ENCODE results near the gene SLC2A6. TPM values are rescaled to one million over a fixed set of nuclear protein-coding genes. Genes with fewer than 3 reads are reported as not detected.

The SLC2A6 gene
- total RNA-seq, 3 donors from 2014 or later, result 1.8 to 2.0 (median 1.8) TPM

DNA sequence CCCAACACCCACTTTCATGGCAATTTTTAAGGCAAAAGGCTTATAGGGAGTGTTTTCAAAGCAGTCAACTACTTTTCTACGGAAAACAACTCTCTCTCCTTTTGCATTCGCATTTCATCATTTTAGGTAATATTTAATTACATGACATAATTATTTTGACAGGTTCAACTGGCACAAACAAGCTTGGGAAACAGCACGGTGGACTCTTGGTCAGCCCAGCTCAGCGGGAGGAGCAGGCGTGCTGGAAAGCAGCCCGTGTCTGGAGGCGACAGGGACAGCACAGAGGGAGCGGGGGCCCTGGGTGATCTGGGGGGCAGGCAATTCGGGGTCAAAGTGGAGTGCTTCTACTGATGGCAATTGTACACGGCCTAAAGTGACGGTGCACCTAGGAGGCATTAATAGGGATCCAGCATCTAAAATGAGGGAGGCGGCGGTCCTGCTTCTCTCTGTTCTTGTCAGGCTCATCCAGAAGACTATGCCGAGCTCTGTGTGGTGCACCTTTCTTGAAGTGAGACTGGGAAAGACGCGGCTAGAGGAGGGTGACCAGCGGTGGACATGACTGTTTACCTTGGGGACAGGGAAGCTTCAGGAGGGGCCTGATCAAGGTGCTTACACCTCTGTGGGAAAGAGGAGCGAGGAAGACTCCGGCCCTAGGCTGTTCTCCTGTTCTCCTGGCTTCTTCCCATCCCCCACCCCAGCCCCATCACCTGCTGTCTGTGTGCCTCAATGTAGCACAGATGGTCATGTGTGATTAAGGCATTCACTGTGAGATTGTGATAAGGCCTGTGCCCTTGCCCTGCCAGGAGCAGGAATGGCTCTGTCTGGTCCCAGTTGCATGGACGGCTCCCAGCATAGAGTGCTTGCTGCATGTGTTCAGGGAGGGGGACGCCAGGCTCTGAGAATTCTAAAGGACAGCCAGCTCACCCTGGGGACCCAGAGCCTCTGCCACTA is 42.5 kb upstream of the SLC2A6 start:
- H3K36me3 ChIP-seq, result no peaks in the 10 kb centered on the region
- no peak for DNase-seq (ENCODE audit: low spot score in 2 of 2)
- no peak overlapping the region for H3K4me3 ChIP-seq
- TF ChIP-seq POLR2AphosphoS5 (IDR thresholded peaks at IDR 0.05) (no peak), POLR2A (IDR thresholded peaks at IDR 0.05) (no peak)
- TF ChIP-seq, protein P1, sequence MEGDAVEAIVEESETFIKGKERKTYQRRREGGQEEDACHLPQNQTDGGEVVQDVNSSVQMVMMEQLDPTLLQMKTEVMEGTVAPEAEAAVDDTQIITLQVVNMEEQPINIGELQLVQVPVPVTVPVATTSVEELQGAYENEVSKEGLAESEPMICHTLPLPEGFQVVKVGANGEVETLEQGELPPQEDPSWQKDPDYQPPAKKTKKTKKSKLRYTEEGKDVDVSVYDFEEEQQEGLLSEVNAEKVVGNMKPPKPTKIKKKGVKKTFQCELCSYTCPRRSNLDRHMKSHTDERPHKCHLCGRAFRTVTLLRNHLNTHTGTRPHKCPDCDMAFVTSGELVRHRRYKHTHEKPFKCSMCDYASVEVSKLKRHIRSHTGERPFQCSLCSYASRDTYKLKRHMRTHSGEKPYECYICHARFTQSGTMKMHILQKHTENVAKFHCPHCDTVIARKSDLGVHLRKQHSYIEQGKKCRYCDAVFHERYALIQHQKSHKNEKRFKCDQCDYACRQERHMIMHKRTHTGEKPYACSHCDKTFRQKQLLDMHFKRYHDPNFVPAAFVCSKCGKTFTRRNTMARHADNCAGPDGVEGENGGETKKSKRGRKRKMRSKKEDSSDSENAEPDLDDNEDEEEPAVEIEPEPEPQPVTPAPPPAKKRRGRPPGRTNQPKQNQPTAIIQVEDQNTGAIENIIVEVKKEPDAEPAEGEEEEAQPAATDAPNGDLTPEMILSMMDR (IDR thresholded peaks at IDR 0.05), result no peak
- intact Hi-C loops (cut with DNase I; ENCODE audit: low total_unique reads), result no loop called here
- no peak overlapping the region for H3K27ac ChIP-seq
- no peaks in the 10 kb centered on the region for H3K4me1 ChIP-seq
- H3K9me3 ChIP-seq, result no peaks in the 10 kb centered on the region
- H3K27me3 ChIP-seq, result peaks cover 0 to 2% of the 10 kb centered on the region in 2 donors

DNA sequence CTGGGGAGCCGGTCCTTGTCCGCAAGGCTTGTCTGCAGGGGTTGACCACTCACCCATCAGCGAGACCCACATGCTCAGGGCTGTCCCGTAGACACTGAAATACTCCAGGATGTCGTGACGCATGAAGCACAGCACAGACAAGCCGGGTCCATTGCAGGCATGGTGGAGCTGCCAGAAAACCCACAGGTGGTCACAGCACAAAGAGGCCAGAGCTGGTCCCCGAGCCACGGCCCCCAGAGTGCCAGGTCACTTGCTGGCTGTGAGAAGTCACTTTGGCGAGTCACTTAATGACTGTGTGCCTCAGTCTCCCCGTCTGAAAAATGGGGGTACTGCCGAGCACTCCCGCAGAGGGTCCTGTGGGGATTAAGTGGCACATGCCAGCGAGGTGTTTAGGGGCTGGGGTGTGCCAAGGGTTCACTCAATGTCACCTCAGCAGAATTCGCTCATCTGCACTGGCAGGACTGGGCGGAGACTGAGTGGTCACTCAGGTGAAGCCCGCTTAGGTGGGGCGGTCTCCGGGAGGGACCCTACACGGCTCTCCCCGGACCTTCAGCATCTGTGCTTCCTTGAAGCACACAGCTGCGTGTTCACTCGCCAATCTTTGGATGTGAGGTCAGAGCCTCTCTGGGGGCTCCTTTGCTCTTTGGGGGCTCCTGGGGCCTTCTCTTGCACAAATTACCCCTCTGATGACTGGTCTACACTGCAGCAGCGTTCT is 41.4 kb upstream of the SLC2A6 start:
- Histone ChIP-seq H3K4me1 (no peaks in the 10 kb centered on the region), H3K27me3 (no peaks in the 10 kb centered on the region), H3K36me3 (no peaks in the 10 kb centered on the region), H3K27ac (no peak overlapping the region), H3K9me3 (no peaks in the 10 kb centered on the region), H3K4me3 (no peak overlapping the region)
- TF ChIP-seq POLR2A (IDR thresholded peaks at IDR 0.05) (no peak), POLR2AphosphoS5 (IDR thresholded peaks at IDR 0.05) (no peak)
- TF ChIP-seq, protein P1 (IDR thresholded peaks at IDR 0.05), result no peak
- intact Hi-C loops (cut with DNase I; ENCODE audit: low total_unique reads), result no loop called here
- no peak for DNase-seq (ENCODE audit: low spot score in 2 of 2)

DNA sequence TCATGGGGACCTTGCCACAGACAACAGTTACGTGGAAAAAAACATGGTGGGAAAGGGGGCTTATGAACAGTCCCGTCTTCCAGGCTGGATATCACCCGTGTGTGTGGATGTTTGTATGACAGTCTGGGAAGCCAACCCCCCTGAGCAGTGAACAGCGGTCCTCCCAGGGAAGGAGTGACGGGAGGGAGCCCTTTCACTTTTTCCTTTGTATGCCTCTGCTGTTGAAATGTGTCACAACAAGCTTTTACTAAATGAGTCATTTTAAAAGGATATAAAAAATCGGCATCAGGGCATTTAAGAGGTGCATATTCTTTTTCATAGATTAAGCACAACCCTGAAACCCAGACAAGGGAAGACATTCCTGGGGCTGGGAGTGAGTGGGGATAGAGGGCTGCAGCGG is 40.8 kb upstream of the SLC2A6 start:
- DNase-seq (ENCODE audit: low spot score in 2 of 2), result no peak
- no peak overlapping the region for H3K4me3 ChIP-seq
- no peak overlapping the region for H3K27ac ChIP-seq
- intact Hi-C loops (cut with DNase I; ENCODE audit: low total_unique reads), result no loop called here
- no peaks in the 10 kb centered on the region for H3K4me1 ChIP-seq
- H3K9me3 ChIP-seq, result no peaks in the 10 kb centered on the region
- H3K36me3 ChIP-seq, result no peaks in the 10 kb centered on the region
- TF ChIP-seq, protein P1 (IDR thresholded peaks at IDR 0.05), result no peak
- no peak for TF ChIP-seq POLR2AphosphoS5 (IDR thresholded peaks at IDR 0.05)
- TF ChIP-seq POLR2A (IDR thresholded peaks at IDR 0.05), result no peak
- H3K27me3 ChIP-seq, result peaks cover 0 to 4% of the 10 kb centered on the region in 2 donors

DNA sequence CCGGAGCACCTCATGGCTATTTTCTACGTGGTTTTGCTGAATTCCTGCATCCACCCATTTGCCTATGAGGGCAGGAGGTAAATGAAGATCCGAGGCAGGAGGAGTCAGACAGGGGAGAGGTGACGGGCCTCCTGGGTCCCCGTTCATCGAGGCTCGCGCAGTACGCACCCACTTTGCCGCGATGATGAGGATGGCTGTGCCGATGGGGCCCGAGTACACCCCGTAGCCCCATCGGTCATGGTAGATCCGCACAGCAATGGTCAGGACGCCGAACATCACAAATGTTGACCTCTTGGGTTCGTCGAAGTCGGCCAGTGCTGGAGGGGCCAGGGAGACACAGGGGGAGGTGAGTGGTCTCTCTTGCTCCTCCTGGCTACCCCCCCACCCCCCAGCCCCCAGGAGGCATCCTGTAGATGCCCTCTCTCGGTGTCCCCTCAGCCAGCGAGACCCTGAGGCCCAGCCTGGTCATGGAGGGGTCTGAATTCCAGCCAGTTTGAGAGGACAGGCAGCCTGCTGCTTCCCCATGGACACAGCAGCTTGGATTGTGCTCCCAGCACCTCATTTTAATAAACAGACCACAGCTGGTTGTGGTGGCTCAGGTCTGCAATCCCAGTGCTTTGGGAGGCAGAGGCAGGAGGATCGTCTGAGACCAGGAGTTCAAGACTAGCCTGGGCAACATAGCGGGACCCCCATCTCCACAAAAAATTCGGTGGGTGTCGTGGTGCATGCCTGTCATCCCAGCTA is 40.0 kb upstream of the SLC2A6 start:
- no peaks in the 10 kb centered on the region for H3K9me3 ChIP-seq
- H3K4me3 ChIP-seq, result no peak overlapping the region
- intact Hi-C loops (cut with DNase I; ENCODE audit: low total_unique reads), result no loop called here
- H3K27me3 ChIP-seq, result peaks cover 0 to 7% of the 10 kb centered on the region in 2 donors
- no peaks in the 10 kb centered on the region for H3K36me3 ChIP-seq
- no peak overlapping the region for H3K27ac ChIP-seq
- DNase-seq (ENCODE audit: low spot score in 2 of 2), result no peak
- no peaks in the 10 kb centered on the region for H3K4me1 ChIP-seq
- TF ChIP-seq, protein P1 (IDR thresholded peaks at IDR 0.05), result no peak
- TF ChIP-seq POLR2A (IDR thresholded peaks at IDR 0.05), result no peak
- no peak for TF ChIP-seq POLR2AphosphoS5 (IDR thresholded peaks at IDR 0.05)

Data from breast epithelium (tissue), 4 donors.